DND-41 (cell line): ENCODE data around the gene C1orf174.

Source experiments
- EZH2 ChIP-seq: IDR thresholded peaks from 3 replicates; pipeline ENCODE4 v1.6.1; 2012; ENCODE audit warnings: borderline replicate concordance, low read depth, mild to moderate bottlenecking, moderate library complexity, low read length, inconsistent platforms; ENCODE audit not compliant: severe bottlenecking
- TF ChIP-seq, protein P1 (sequence below): IDR thresholded peaks from 2 replicates; pipeline ENCODE4 v1.5.1; 2012; ENCODE audit warnings: borderline replicate concordance, low read length, moderate library complexity, mild to moderate bottlenecking; ENCODE audit not compliant: poor library complexity, severe bottlenecking; ENCODE audit errors: extremely low read depth

DNA sequence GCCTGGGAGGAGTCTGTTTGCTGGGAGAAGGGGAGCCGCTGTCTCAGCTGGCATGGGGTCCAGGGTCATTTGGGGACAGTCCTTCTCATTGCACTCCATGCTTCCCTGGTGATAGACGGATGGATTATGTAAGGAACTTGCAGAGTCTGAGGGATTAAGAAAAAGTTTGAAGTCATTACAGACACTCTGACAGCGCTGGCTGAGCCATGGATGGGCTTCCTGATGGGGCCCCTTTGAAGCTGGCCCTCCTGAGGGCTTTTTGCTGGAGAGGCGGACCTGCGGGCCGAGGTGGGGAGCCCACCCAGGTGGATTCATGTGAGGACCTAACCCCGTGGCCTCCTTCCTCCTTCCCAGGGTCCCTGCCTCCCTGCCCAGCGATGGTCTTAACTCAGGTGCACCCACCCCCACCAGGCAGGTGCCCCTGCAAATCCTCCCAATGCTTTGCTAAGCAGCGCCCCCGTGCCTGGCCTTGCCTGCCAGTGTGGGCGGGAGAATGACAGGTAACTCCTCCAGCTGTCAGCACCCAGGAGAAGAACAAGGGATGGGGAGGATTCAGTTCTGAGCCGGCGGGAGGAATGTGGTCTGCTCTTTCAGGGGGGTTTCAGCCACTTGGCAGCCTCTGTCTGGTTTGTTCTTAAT is 24.2 kb upstream of the C1orf174 start:
- TF ChIP-seq, protein P1, sequence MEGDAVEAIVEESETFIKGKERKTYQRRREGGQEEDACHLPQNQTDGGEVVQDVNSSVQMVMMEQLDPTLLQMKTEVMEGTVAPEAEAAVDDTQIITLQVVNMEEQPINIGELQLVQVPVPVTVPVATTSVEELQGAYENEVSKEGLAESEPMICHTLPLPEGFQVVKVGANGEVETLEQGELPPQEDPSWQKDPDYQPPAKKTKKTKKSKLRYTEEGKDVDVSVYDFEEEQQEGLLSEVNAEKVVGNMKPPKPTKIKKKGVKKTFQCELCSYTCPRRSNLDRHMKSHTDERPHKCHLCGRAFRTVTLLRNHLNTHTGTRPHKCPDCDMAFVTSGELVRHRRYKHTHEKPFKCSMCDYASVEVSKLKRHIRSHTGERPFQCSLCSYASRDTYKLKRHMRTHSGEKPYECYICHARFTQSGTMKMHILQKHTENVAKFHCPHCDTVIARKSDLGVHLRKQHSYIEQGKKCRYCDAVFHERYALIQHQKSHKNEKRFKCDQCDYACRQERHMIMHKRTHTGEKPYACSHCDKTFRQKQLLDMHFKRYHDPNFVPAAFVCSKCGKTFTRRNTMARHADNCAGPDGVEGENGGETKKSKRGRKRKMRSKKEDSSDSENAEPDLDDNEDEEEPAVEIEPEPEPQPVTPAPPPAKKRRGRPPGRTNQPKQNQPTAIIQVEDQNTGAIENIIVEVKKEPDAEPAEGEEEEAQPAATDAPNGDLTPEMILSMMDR: no peak
- no peak for TF ChIP-seq EZH2
